ENCODE results near the gene ZNF540. TPM values are rescaled to one million over a fixed set of nuclear protein-coding genes. Genes with fewer than 3 reads are reported as not detected.
A peak's percentile ranks its signal among the peaks of the same experiment; 100 is the strongest.

Gene ZNF540
- total RNA-seq: 10 to 100 TPM in 1 of 2 donors, 1 to 10 TPM in 1; 4.5 to 18.3 TPM

GRCh38 chr19:37594304-37594981 is at the start of gene ZNF540, which contains the start of gene ZNF571:
Gene ZNF540 (plus strand): TSS chr19:37594876. CDS start chr19:37598448, 3,572 bp downstream.
Gene ZNF571 (minus strand): TSS chr19:37594792. CDS start chr19:37586676, 8,116 bp downstream.
- Histone ChIP-seq H3K27ac (peak within 1 kb of the TSS; percentile 90 to 95), H3K27me3 (replicated peaks; ENCODE audit: insufficient read depth) (no peaks in the 10 kb centered on the region), H3K4me3 (peak within 1 kb of the TSS; percentile 99), H3K9me3 (peaks cover 12% of the 10 kb centered on the region), H3K36me3 (peaks cover 10% of the 10 kb centered on the region), H3K4me1 (ENCODE audit: control insufficient read depth in 1 of 2, low read depth in 2 of 2) (peaks cover 11 to 16% of the 10 kb centered on the region in 2 donors)
- DNase-seq (ENCODE audit: low spot score): peak; percentile 84
- no peak for TF ChIP-seq CTCF (IDR thresholded peaks at IDR 0.05)
- ATAC-seq (ENCODE audit: insufficient number of reproducible peaks, low FRiP score, low read depth): peak; percentile 80

- Histone ChIP-seq H3K4me3 (peak overlapping the region; percentile 49), H3K27ac (no peak overlapping the region), H3K36me3 (no peaks in the 10 kb centered on the region), H3K27me3 (replicated peaks; ENCODE audit: insufficient read depth) (no peaks in the 10 kb centered on the region), H3K4me1 (ENCODE audit: control insufficient read depth in 1 of 2, low read depth in 2 of 2) (no peaks in the 10 kb centered on the region), H3K9me3 (peaks cover 60% of the 10 kb centered on the region)
- ATAC-seq (ENCODE audit: insufficient number of reproducible peaks, low FRiP score, low read depth): no peak
- TF ChIP-seq CTCF (IDR thresholded peaks at IDR 0.05): no peak
- no peak for DNase-seq (ENCODE audit: low spot score)
These were observed 43.3 kb upstream of the ZNF540 start for GRCh38 chr19:37551129-37551993.

GRCh38 chr19:37563518-37563917 is 31.2 kb upstream of the ZNF540 start:
- peaks cover 56% of the 10 kb centered on the region for H3K36me3 ChIP-seq
- no peaks in the 10 kb centered on the region for H3K27me3 ChIP-seq (replicated peaks; ENCODE audit: insufficient read depth)
- no peaks in the 10 kb centered on the region for H3K9me3 ChIP-seq
- no peak for ATAC-seq (ENCODE audit: insufficient number of reproducible peaks, low FRiP score, low read depth)
- no peaks in the 10 kb centered on the region for H3K4me1 ChIP-seq (ENCODE audit: control insufficient read depth in 1 of 2, low read depth in 2 of 2)
- no peak overlapping the region for H3K27ac ChIP-seq
- DNase-seq (ENCODE audit: low spot score): no peak
- TF ChIP-seq CTCF (IDR thresholded peaks at IDR 0.05): no peak
- no peak overlapping the region for H3K4me3 ChIP-seq

GRCh38 chr19:37564624-37565369 is 29.9 kb upstream of the ZNF540 start:
- DNase-seq (ENCODE audit: low spot score): no peak
- Histone ChIP-seq H3K36me3 (peaks cover 52% of the 10 kb centered on the region), H3K4me1 (ENCODE audit: control insufficient read depth in 1 of 2, low read depth in 2 of 2) (no peaks in the 10 kb centered on the region), H3K27ac (no peak overlapping the region), H3K9me3 (no peaks in the 10 kb centered on the region), H3K4me3 (peak overlapping the region; percentile 19), H3K27me3 (replicated peaks; ENCODE audit: insufficient read depth) (no peaks in the 10 kb centered on the region)
- no peak for ATAC-seq (ENCODE audit: insufficient number of reproducible peaks, low FRiP score, low read depth)
- TF ChIP-seq CTCF (IDR thresholded peaks at IDR 0.05): no peak

- no peak overlapping the region for H3K4me3 ChIP-seq
- DNase-seq (ENCODE audit: low spot score) (no peak), ATAC-seq (ENCODE audit: insufficient number of reproducible peaks, low FRiP score, low read depth) (no peak)
- H3K27ac ChIP-seq: no peak overlapping the region
- H3K27me3 ChIP-seq (replicated peaks; ENCODE audit: insufficient read depth): no peaks in the 10 kb centered on the region
- peaks cover 55% of the 10 kb centered on the region for H3K36me3 ChIP-seq
- no peaks in the 10 kb centered on the region for H3K4me1 ChIP-seq (ENCODE audit: control insufficient read depth in 1 of 2, low read depth in 2 of 2)
- no peaks in the 10 kb centered on the region for H3K9me3 ChIP-seq
- TF ChIP-seq CTCF (IDR thresholded peaks at IDR 0.05): no peak
These were observed 29.4 kb upstream of the ZNF540 start for GRCh38 chr19:37565370-37565669.
